ENCODE results near the gene AKR7A2.
"Not testable (repeated sequence)": the region's sequence is repeated elsewhere in the genome, so short reads cannot be mapped to it uniquely, and the experiment has no call there.

GRCh38 chr1:19285366-19285765 lies 26.6 kb downstream of the AKR7A2 start:
- TF ChIP-seq, protein P1, sequence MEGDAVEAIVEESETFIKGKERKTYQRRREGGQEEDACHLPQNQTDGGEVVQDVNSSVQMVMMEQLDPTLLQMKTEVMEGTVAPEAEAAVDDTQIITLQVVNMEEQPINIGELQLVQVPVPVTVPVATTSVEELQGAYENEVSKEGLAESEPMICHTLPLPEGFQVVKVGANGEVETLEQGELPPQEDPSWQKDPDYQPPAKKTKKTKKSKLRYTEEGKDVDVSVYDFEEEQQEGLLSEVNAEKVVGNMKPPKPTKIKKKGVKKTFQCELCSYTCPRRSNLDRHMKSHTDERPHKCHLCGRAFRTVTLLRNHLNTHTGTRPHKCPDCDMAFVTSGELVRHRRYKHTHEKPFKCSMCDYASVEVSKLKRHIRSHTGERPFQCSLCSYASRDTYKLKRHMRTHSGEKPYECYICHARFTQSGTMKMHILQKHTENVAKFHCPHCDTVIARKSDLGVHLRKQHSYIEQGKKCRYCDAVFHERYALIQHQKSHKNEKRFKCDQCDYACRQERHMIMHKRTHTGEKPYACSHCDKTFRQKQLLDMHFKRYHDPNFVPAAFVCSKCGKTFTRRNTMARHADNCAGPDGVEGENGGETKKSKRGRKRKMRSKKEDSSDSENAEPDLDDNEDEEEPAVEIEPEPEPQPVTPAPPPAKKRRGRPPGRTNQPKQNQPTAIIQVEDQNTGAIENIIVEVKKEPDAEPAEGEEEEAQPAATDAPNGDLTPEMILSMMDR (conservative IDR thresholded peaks at IDR 0.05 in 1 of 2, IDR thresholded peaks at IDR 0.05 in 1 of 2; ENCODE audit: extremely low read depth in 1 of 2, insufficient read depth in 1 of 2, low read depth in 1 of 2, low read length in 2 of 2): not testable (repeated sequence)
- not testable (repeated sequence) for TF ChIP-seq EZH2 (IDR thresholded peaks at IDR 0.05; ENCODE audit: borderline replicate concordance, low read length)
